ENCODE data around the gene RAB11FIP4. TPM values are rescaled to one million over a fixed set of nuclear protein-coding genes. Genes with fewer than 3 reads are reported as not detected.

The RAB11FIP4 gene
- total and polyA plus RNA-seq, 2 of the 13 experiments (the other 11 are each of a cell fraction or from before 2014, with no cell fraction given), result 28.0 to 89.3 TPM

- TF ChIP-seq ZBED4 (CRISPR knock-in tag; IDR thresholded peaks at IDR 0.05; ENCODE audit: borderline replicate concordance) (0 out of 2 replicates have a peak, but pooled peaks have one; percentile 26), SALL2 (CRISPR knock-in tag; IDR thresholded peaks at IDR 0.05) (0 out of 2 replicates have a peak, but pooled peaks have one; percentile 28), ADNP (CRISPR knock-in tag; IDR thresholded peaks at IDR 0.05) (no peak), RAD51 (IDR thresholded peaks at IDR 0.05; ENCODE audit: borderline replicate concordance) (no peak), ZFX (CRISPR knock-in tag; IDR thresholded peaks at IDR 0.05; ENCODE audit: low read depth) (peak; percentile 63), ZNF7 (CRISPR knock-in tag; IDR thresholded peaks at IDR 0.05) (no peak), ZNF234 (CRISPR knock-in tag; conservative IDR thresholded peaks at IDR 0.05) (no peak), TEAD3 (CRISPR knock-in tag; optimal IDR thresholded peaks at IDR 0.05; ENCODE audit: borderline replicate concordance) (no peak), XRCC5 (optimal IDR thresholded peaks at IDR 0.05; ENCODE audit: low read length) (no peak), HOXA3 (CRISPR knock-in tag; IDR thresholded peaks at IDR 0.05) (peak; percentile 43), TCF12 (IDR thresholded peaks at IDR 0.05) (no peak), TCF12 (CRISPR knock-in tag; IDR thresholded peaks at IDR 0.05) (0 out of 2 replicates have a peak, but pooled peaks have one; percentile 21), ZNF772 (CRISPR knock-in tag; IDR thresholded peaks at IDR 0.05) (no peak), ZNF777 (CRISPR knock-in tag; IDR thresholded peaks at IDR 0.05) (no peak), TBX2 (CRISPR knock-in tag; IDR thresholded peaks at IDR 0.05; ENCODE audit: borderline replicate concordance) (peak; percentile 59; the same call in 1 of the 2 replicates), ELF1 (CRISPR knock-in tag; IDR thresholded peaks at IDR 0.05) (no peak), RFXAP (CRISPR knock-in tag; IDR thresholded peaks at IDR 0.05; ENCODE audit: borderline replicate concordance) (no peak), MYC (CRISPR knock-in tag; IDR thresholded peaks at IDR 0.05; ENCODE audit: borderline replicate concordance) (peak; percentile 18; the same call in 1 of the 2 replicates), ZUFSP (CRISPR knock-in tag; IDR thresholded peaks at IDR 0.05; ENCODE audit: borderline replicate concordance) (no peak), NFYB (CRISPR knock-in tag; IDR thresholded peaks at IDR 0.05) (no peak), NFRKB (IDR thresholded peaks at IDR 0.05) (no peak), RARA (CRISPR knock-in tag; IDR thresholded peaks at IDR 0.05) (0 out of 2 replicates have a peak, but pooled peaks have one; percentile 15), MLX (CRISPR knock-in tag; IDR thresholded peaks at IDR 0.05) (0 out of 2 replicates have a peak, but pooled peaks have one; percentile 14), ZSCAN20 (CRISPR knock-in tag; IDR thresholded peaks at IDR 0.05; ENCODE audit: borderline replicate concordance) (0 out of 2 replicates have a peak, but pooled peaks have one; percentile 21), SMYD3 (CRISPR knock-in tag; IDR thresholded peaks at IDR 0.05) (no peak), KLF6 (CRISPR knock-in tag; IDR thresholded peaks at IDR 0.05) (no peak; the same call in 1 of the 2 replicates)
Observed at GRCh38 chr17:31476525-31477416, 85.3 kb downstream of the RAB11FIP4 start (continued).

Measured in HepG2 (cell line).